Glutamatergic neuron (in vitro differentiated cells): ENCODE data around the gene REPS2. TPM values are rescaled to one million over a fixed set of nuclear protein-coding genes. Genes with fewer than 3 reads are reported as not detected.

Experiments used
- DNase-seq: peaks from one replicate; pipeline ENCODE4 v3.0.0; 2022
- H3K27ac Mint-ChIP-seq: one replicate; pipeline ENCODE4 v1.8.0; 2020; ENCODE audit warnings: mild to moderate bottlenecking, mixed read lengths, inconsistent platforms; ENCODE audit not compliant: unreplicated experiment
- H3K27me3 Mint-ChIP-seq: one replicate; pipeline ENCODE4 v1.8.0; 2020; ENCODE audit warnings: mild to moderate bottlenecking, moderate library complexity, mixed read lengths, inconsistent platforms; ENCODE audit not compliant: unreplicated experiment
- H3K36me3 Mint-ChIP-seq: one replicate; pipeline ENCODE4 v1.8.0; 2020; ENCODE audit warnings: mild to moderate bottlenecking, mixed read lengths, inconsistent platforms; ENCODE audit not compliant: unreplicated experiment
- H3K4me1 Mint-ChIP-seq: one replicate; pipeline ENCODE4 v1.8.0; 2020; ENCODE audit warnings: mild to moderate bottlenecking, low read depth, mixed read lengths, inconsistent platforms; ENCODE audit not compliant: unreplicated experiment
- H3K4me3 Mint-ChIP-seq: one replicate; pipeline ENCODE4 v1.8.0; 2020; ENCODE audit warnings: mild to moderate bottlenecking, mixed read lengths, inconsistent platforms; ENCODE audit not compliant: unreplicated experiment
- H3K9me3 Mint-ChIP-seq: one replicate; pipeline ENCODE4 v1.8.0; 2020; ENCODE audit warnings: mild to moderate bottlenecking, moderate library complexity, mixed read lengths, inconsistent platforms; ENCODE audit not compliant: unreplicated experiment
- total RNA-seq: library from RNA; stranded (reverse); fragmentation: NEBNext Ultra II Directional; extraction: Animal tissue kit (Norgen Biotek cat#: 25700); gene quantifications from one replicate; pipeline ENCODE4 v1.2.1, GENCODE V29; 2021; ENCODE audit not compliant: unreplicated experiment
- TF ChIP-seq, protein P1 (sequence below): fragments of 200-600 bp; sonication (generic); IDR thresholded peaks from one replicate; pipeline ENCODE4 v1.5.0; 2021; ENCODE audit not compliant: partially characterized antibody, unreplicated experiment

REPS2 gene
- total RNA-seq, 1 donor from 2014 or later, result 3.1 TPM

DNA sequence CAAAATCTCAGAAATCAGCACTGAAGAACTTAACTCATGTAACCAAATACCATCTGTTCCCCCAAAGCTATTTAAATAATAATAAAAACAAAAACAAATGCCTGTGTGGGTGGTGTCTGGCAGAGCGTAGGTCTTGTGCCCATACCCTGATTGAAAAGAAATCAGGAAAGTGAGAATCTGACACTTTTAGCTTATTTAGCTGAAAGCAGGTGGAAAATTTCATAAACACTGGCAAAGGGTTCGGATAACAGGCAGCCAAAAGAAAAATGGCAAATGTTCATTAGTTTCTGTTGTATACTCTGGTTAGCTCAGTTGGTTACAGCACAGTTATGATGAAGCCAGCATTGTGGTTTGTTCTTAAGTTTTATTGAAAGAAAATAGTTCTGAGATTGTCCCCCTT, 48.3 kb downstream of the REPS2 start:
- Mint-ChIP-seq H3K9me3 (no peaks in the 10 kb centered on the region), H3K4me1 (no peaks in the 10 kb centered on the region), H3K27me3 (no peaks in the 10 kb centered on the region), H3K36me3 (no peaks in the 10 kb centered on the region), H3K27ac (no peak overlapping the region), H3K4me3 (no peak overlapping the region)
- TF ChIP-seq, protein P1, sequence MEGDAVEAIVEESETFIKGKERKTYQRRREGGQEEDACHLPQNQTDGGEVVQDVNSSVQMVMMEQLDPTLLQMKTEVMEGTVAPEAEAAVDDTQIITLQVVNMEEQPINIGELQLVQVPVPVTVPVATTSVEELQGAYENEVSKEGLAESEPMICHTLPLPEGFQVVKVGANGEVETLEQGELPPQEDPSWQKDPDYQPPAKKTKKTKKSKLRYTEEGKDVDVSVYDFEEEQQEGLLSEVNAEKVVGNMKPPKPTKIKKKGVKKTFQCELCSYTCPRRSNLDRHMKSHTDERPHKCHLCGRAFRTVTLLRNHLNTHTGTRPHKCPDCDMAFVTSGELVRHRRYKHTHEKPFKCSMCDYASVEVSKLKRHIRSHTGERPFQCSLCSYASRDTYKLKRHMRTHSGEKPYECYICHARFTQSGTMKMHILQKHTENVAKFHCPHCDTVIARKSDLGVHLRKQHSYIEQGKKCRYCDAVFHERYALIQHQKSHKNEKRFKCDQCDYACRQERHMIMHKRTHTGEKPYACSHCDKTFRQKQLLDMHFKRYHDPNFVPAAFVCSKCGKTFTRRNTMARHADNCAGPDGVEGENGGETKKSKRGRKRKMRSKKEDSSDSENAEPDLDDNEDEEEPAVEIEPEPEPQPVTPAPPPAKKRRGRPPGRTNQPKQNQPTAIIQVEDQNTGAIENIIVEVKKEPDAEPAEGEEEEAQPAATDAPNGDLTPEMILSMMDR, result no peak
- no peak for DNase-seq

- Mint-ChIP-seq H3K4me1 (no peaks in the 10 kb centered on the region), H3K27me3 (no peaks in the 10 kb centered on the region), H3K9me3 (no peaks in the 10 kb centered on the region), H3K4me3 (no peak overlapping the region), H3K36me3 (no peaks in the 10 kb centered on the region), H3K27ac (no peak overlapping the region)
- TF ChIP-seq, protein P1, result no peak
- no peak for DNase-seq
These were observed 50.9 kb downstream of the REPS2 start for GRCh38 chrX:16997313-16997712.

- Mint-ChIP-seq H3K27ac (no peak overlapping the region), H3K4me3 (no peak overlapping the region), H3K27me3 (no peaks in the 10 kb centered on the region), H3K36me3 (no peaks in the 10 kb centered on the region), H3K4me1 (no peaks in the 10 kb centered on the region), H3K9me3 (no peaks in the 10 kb centered on the region)
- TF ChIP-seq, protein P1, result no peak
- no peak for DNase-seq
These were observed 52.8 kb downstream of the REPS2 start for GRCh38 chrX:16999275-16999674.

DNA sequence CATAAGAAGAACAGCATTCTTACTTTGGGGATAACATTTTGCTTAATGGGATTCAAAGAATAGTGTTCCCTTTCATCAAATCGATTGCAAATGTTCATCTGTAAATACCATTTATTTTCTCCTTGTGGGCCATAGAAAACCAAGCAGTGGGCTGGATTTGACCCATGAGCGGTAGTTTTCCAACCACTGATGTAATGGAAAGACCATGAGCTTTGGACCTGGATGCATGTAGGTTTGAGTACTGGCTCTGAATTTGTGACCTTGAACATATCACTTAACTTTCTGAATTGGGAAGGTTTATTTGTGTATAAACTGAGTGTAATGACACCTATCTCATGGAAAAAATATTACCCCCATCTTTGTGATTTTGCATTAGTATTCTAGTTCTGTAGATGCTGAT, 54.3 kb downstream of the REPS2 start:
- DNase-seq, result no peak
- no peaks in the 10 kb centered on the region for H3K9me3 Mint-ChIP-seq
- H3K4me3 Mint-ChIP-seq, result no peak overlapping the region
- no peak overlapping the region for H3K27ac Mint-ChIP-seq
- H3K4me1 Mint-ChIP-seq, result no peaks in the 10 kb centered on the region
- TF ChIP-seq, protein P1, result no peak
- no peaks in the 10 kb centered on the region for H3K36me3 Mint-ChIP-seq
- H3K27me3 Mint-ChIP-seq, result no peaks in the 10 kb centered on the region

- no peaks in the 10 kb centered on the region for H3K4me1 Mint-ChIP-seq
- TF ChIP-seq, protein P1, result no peak
- no peaks in the 10 kb centered on the region for H3K36me3 Mint-ChIP-seq
- no peaks in the 10 kb centered on the region for H3K9me3 Mint-ChIP-seq
- no peaks in the 10 kb centered on the region for H3K27me3 Mint-ChIP-seq
- no peak overlapping the region for H3K27ac Mint-ChIP-seq
- no peak overlapping the region for H3K4me3 Mint-ChIP-seq
- DNase-seq, result no peak
These were observed 59.4 kb downstream of the REPS2 start for GRCh38 chrX:17005712-17006368.
